Activated T-cell treated with anti-CD3 and anti-CD28 coated beads, Interleukin-2, amount 50 U/mL, for 48 hours (primary cell): ENCODE measurements around the gene CDH13.

ENCODE experiments used
- DNase-seq, 2 experiments: peaks; one replicate each; pipeline ENCODE4 v3.0.0-alpha.2; 2020

The CDH13 gene

DNA sequence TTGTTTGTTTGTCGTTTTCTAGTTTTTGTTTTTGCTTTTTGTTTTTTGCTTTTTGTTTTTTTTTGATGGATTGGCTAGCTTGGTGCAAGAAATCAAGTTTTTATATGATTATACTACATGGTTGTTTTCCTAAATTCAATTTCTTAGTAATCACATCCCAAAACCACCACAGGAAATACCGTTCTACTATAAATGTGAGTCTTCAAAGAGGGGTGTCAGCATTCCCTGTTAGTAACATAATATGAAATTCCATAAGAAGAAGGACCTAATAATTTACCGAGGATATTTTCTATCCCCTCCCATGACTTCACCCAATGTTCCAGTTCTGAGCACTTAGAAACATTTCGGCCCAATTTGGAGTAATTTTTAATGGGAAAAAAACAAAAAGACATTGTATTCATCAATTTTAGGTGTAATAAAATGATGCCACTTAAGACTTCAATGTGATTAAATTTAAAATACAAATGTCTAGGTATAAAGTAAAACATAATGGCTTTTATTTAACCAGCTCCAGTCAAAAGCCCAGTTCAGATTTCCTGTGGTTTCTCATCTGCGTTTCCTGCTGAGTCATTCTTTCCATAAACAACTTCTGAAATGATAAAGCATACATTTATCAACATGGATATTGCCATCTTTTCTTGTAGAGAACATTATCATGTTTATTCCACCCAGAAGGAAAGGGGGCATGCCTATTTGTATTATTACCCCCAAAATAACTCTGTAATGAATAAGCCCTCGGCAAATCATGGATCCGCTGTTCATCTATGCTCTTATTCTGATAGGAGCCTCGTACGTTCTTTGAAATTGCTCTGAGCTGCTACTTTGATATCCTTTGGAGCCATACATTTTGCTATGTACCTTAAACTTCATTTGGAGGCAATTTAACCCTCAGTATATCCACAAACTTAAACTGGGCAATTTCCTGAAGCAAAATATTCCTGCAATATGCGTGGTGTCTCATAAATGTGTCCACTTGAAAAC is 1209.1 kb downstream of the CDH13 start:
- DNase-seq: no peak

DNA sequence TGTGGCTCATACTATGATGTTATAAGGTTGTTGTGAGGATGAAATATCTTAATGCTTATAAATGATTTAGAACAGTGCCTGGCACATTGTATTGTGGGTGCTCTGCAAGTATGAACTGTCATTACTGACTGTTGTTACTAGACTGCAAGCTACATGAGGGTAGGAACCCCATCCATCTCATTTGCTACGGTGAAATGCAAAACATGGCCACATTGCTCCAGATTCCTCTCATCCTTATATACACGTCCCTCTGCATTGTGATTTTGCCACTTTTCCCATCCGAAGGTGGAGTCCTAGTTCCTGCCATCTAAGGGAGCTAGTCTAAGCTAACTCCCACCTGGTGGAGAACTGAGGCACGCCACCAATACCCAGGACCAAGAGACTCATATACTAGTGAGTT is 1210.8 kb downstream of the CDH13 start:
- DNase-seq: no peak

DNA sequence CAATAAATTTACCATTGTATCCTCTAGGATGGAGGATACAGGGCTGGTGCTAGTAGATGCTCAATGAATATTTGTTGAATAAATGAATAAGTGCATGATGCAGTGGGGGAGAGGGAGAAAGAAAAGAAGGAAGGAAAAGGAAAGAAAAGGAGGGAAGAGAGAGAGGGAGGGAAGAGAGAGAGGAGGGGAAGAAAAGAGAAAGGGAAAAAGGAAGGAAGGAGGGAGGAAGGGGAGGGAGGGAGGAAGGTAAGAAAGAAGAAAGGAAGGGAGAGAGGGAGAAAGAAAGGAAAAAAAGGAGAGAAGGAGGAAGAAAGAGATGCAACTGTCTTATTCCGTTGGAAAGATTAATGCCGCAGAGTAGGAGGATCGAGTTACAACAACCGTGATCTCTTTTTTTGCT is 1211.4 kb downstream of the CDH13 start:
- DNase-seq: no peak

GRCh38 chr16:83839561-83839960 is 1212.8 kb downstream of the CDH13 start:
- DNase-seq: no peak

GRCh38 chr16:83840060-83840617 is 1213.4 kb downstream of the CDH13 start:
- DNase-seq: no peak

DNA sequence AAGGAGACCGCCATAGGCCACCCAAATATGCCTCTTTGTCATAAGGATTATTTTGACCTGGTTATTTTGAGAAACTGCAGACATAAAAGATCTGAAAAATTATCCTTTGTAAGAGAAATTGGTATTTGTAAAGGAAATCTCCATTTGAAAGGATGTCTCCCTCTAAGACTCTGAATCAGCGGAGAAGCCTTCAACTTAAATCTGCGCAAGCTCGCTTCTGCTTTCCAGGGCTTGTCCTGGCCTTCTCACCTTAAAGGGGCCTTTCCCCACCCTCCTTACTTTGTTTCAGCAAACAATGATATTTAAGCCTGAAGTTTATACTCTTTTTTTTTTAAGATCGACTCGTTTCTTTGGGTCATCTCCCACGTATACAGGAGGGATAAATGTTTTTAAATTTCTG is 1215.5 kb downstream of the CDH13 start:
- DNase-seq: no peak

DNA sequence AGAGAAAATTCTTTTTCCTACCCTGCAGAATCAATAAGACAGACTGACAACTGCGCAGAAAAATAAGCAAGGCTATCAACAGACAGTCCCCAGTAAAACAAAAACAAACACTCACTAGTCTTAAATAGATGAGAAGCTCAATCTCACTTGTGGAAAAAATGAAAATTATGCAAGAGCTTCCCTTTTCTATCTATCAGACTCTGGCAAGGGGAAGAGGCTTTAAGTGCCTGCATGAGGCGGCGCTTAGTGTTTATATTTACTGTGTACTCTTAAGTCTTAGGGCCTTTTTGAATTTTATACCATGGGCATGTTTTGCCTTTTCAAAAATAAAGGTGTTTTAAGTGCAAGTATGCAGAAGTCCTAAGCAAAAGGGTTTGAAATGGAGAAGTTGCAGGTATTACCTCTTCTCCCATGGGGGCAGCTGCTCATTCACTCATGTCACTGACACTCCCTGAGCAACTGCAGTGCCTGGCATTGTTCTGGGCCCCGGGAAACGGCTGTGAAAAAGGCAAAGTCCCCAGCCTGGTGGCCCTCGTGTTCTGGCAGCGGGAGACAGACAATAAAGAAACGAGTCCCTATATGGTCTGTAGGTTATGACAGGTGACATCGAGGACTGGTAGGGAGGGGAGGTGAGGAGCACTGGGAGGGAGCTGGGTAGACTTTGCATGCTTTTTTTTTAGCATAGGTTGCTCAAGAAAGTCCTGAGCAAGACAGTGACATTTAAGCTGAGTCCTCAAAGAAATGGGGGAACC is 1216.2 kb downstream of the CDH13 start:
- DNase-seq: no peak

DNA sequence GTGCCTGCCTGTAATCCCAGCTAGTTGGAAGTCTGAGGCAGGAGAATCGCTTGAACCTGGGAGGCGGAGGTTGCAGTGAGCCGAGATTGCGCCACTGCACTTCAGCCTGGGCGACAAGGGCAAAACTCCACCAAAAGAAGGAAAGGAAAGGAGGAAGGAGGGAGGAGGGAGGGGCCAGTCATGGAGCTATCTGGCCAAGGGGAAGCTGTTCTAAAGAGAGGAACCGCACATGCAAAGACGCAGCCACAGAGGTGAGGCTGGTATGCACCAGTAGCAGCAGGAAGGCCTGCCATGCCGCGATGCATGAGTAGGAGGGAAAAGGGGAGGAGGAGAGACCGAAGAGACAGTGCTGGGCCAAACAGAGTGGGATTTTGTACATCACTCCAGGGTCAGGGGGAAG is 1216.9 kb downstream of the CDH13 start:
- DNase-seq: no peak

GRCh38 chr16:83845263-83845662 is 1218.5 kb downstream of the CDH13 start:
- no peak for DNase-seq

- no peak for DNase-seq
Observed at GRCh38 chr16:83847371-83848225, 1220.8 kb downstream of the CDH13 start.

DNA sequence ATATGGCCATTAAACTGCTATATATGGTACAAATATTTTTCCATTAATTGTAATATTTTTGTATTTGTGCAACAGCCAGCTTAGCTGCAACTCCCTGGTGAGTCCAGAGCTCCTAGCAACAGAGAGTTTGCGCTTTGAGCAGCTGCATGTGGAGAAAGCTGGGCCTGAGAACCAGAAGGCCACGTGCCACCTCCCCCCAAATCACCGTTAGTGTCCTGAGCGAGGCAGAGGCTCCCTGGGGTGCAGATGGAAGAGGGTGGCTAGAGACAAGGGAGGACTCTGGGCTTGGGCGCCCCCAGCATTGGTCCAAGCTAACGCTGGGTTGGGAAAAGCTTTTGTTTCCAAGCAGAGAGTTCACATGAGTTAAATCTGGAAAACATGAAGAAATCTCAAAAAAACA is 1222.7 kb downstream of the CDH13 start:
- DNase-seq: no peak
